Tibial nerve (tissue), 4 donors: ENCODE data around the gene SDHAF1. TPM values are rescaled to one million over a fixed set of nuclear protein-coding genes. Genes with fewer than 3 reads are reported as not detected.

Experiments used
- DNase-seq, 2 donors: peaks; one replicate each; pipeline ENCODE4 v3.0.0-alpha.2; 2019; ENCODE audit warnings: low spot score in 2 of 2
- H3K27ac ChIP-seq, 4 donors: fragments of 200-600 bp; sonication (generic) in 3 of 4; one replicate each; pipeline ENCODE4 v1.5.1; 2017 to 2019; ENCODE audit warnings: mild to moderate bottlenecking in 1 of 4
- H3K27me3 ChIP-seq, 2 donors: fragments of 200-600 bp; sonication (generic) in 1 of 2; one replicate each; pipeline versions ENCODE4 v1.5.1 to v1.6.0; 2017 to 2019
- H3K36me3 ChIP-seq, 3 donors: fragments of 200-600 bp; sonication (generic); one replicate each; pipeline ENCODE4 v1.5.1; 2018 to 2019
- H3K4me1 ChIP-seq, 4 donors: fragments of 200-600 bp; sonication (generic) in 3 of 4; one replicate each; pipeline ENCODE4 v1.5.1; 2017 to 2019
- H3K4me3 ChIP-seq, 4 donors: fragments of 200-600 bp; sonication (generic) in 3 of 4; one replicate each; pipeline ENCODE4 v1.5.1; 2017 to 2019; ENCODE audit warnings: mild to moderate bottlenecking in 1 of 4, moderate library complexity in 1 of 4
- H3K9me3 ChIP-seq, 4 donors: fragments of 200-600 bp; sonication (generic) in 3 of 4; one replicate each; pipeline ENCODE4 v1.5.1; 2017 to 2019
- CTCF ChIP-seq, 5 experiments: fragments of 200-600 bp in 3 of 5; fragments of 450-650 bp in 2 of 5; sonication (generic) in 3 of 5; IDR thresholded peaks; one replicate each; pipeline ENCODE4 v1.5.1; 2016 to 2019; ENCODE audit warnings: antibody characterized with exemption in 5 of 5, mild to moderate bottlenecking in 3 of 5, moderate library complexity in 2 of 5
- EP300 ChIP-seq, 2 donors: sonication (generic); formaldehyde crosslinking; IDR thresholded peaks; one replicate each; pipeline ENCODE4 v1.6.1; 2017; ENCODE audit warnings: antibody characterized with exemption in 2 of 2, mild to moderate bottlenecking in 1 of 2
- POLR2A ChIP-seq, 2 donors: fragments of 450-650 bp; IDR thresholded peaks; one replicate each; pipeline ENCODE4 v1.6.1; 2017; ENCODE audit warnings: antibody characterized with exemption in 2 of 2, mild to moderate bottlenecking in 2 of 2, moderate library complexity in 2 of 2
- WGBS, 2 donors: methylation state at CpG; one replicate each; pipeline ENCODE4 v1.1.5; 2018; 5-methylcytosine and 5-hydroxymethylcytosine counted together
- total RNA-seq, 4 donors: library from RNA; depleted of rRNA; stranded (reverse); fragments of >200 nt; gene quantifications; one replicate each; pipeline ENCODE4 v1.1.0, GENCODE V29; 2016

SDHAF1 gene
- total RNA-seq, 4 donors from 2014 or later, result 67.8 to 88.9 (median 77.1) TPM

GRCh38 chr19:36025541-36025940 is 30.6 kb downstream of the SDHAF1 start:
- WGBS, 2 donors, result 38 to 44% methylated on average over 1 of the region's 1 CpG
- peaks cover 0 to 81% (median 0%) of the 10 kb centered on the region in 3 donors for H3K36me3 ChIP-seq
- H3K27ac ChIP-seq, result no peak overlapping the region

DNA sequence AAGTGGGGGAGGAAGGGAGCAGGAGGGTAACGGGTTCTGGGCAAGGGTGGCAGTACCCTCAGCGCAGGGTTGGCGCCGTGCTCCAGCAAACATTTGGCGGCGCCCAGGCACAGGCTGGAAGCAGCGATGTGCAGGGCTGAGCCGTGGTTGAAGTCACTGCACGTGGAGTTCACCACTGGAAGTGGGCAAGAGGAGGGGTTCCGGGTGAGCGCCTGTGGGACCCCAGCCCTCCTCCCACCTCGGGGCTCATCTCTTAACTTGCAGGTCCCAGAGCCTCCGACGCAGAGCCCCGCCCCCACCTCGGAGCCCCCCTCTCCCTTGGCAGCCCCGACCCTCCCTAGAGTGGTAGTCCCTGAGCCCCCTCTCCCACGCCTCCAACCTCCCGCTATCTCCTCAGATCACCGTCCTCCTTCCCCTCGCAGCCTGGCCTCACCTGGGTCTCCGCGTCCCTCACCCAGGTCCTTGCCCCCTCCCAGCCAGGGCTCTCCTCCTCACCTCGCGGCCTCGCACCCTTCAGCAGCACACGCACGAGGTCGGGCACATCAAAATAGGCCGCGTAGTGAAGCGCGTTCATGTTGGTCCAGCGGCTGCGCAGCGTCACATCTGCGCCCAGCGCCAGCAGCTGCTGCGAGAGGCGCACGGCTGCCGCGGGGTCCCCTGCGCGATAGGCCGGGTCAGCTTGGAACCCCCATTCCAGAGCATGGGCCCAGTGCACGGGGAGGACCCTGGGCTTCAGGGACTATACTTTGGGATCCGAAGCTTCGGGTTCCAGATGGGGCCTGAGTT is 31.3 kb downstream of the SDHAF1 start:
- TF ChIP-seq CTCF (IDR thresholded peaks at IDR 0.05), result no peak
- TF ChIP-seq POLR2A (IDR thresholded peaks at IDR 0.05), result no peak
- TF ChIP-seq EP300 (IDR thresholded peaks at IDR 0.05), result no peak
- Histone ChIP-seq H3K9me3 (no peaks in the 10 kb centered on the region), H3K4me1 (peaks cover 0 to 2% (median 0%) of the 10 kb centered on the region in 4 donors), H3K27ac (no peak overlapping the region), H3K27me3 (no peaks in the 10 kb centered on the region), H3K4me3 (no peak overlapping the region), H3K36me3 (peaks cover 0 to 73% (median 0%) of the 10 kb centered on the region in 3 donors)
- no peak for DNase-seq
- 93% methylated on average over 48 to 49 of the region's 49 CpGs for WGBS, 2 donors

More at GRCh38 chr19:36025541-36025940, 30.6 kb downstream of the SDHAF1 start:
- no peaks in the 10 kb centered on the region for H3K4me1 ChIP-seq
- no peaks in the 10 kb centered on the region for H3K27me3 ChIP-seq
- DNase-seq, result no peak
- TF ChIP-seq POLR2A (IDR thresholded peaks at IDR 0.05) (no peak), EP300 (IDR thresholded peaks at IDR 0.05) (no peak), CTCF (IDR thresholded peaks at IDR 0.05) (no peak)
- no peaks in the 10 kb centered on the region for H3K9me3 ChIP-seq
- H3K4me3 ChIP-seq, result no peak overlapping the region

GRCh38 chr19:36027696-36028095 is 32.7 kb downstream of the SDHAF1 start:
- no peak overlapping the region for H3K4me3 ChIP-seq

DNA sequence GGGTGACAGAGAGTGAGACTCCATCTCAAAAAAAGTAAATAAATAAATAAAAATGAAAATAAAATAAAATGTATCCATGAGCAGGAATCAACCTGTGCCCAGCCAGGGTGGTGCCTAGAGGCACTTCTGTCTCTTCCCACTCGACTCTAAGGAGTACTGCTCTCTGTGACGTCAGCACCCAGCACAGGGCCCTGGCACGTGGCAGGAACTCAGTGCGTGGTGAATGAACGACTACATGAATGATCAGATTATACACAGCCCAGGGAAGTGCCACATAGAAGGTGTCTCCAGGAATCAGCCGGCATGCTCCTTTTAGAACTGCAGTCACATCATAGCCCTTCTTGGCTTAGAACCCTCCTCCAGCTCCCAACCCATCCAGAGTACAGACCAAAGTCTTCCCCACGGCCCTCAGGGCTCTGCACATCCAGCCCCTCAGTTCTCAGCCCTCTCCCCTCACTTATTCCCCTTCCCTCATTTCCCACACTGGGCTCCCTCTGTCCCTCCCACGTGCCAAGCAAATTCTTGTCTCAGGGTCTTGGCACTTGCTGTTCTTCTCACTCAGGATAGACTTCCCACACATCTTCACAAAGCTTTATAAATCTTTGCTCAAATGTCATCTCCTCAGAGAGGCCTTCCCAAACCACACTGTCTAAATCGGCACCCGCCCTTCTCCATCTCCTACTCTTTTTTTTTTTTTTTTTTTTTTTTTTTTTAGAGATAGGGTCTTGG is 33.5 kb downstream of the SDHAF1 start:
- Histone ChIP-seq H3K27ac (no peak overlapping the region), H3K4me1 (peaks cover 0 to 23% (median 1%) of the 10 kb centered on the region in 4 donors), H3K36me3 (peaks cover 0 to 52% (median 0%) of the 10 kb centered on the region in 3 donors), H3K9me3 (no peaks in the 10 kb centered on the region), H3K4me3 (no peak overlapping the region), H3K27me3 (no peaks in the 10 kb centered on the region)
- no peak for TF ChIP-seq POLR2A (IDR thresholded peaks at IDR 0.05)
- TF ChIP-seq EP300 (IDR thresholded peaks at IDR 0.05), result no peak
- TF ChIP-seq CTCF (IDR thresholded peaks at IDR 0.05), result no peak
- DNase-seq, result no peak
- WGBS, 2 donors, result 64 to 69% methylated on average over 10 of the region's 10 CpGs

More at GRCh38 chr19:36027696-36028095, 32.7 kb downstream of the SDHAF1 start:
- no peaks in the 10 kb centered on the region for H3K9me3 ChIP-seq
- TF ChIP-seq POLR2A (IDR thresholded peaks at IDR 0.05) (no peak), EP300 (IDR thresholded peaks at IDR 0.05) (no peak), CTCF (IDR thresholded peaks at IDR 0.05) (no peak)
- H3K27ac ChIP-seq, result no peak overlapping the region
- WGBS, 2 donors, result 95 to 96% methylated on average over 6 of the region's 6 CpGs
- no peak for DNase-seq
- H3K4me1 ChIP-seq, result peaks cover 0 to 15% (median 1%) of the 10 kb centered on the region in 4 donors
- H3K36me3 ChIP-seq, result peaks cover 0 to 59% (median 0%) of the 10 kb centered on the region in 3 donors
- H3K27me3 ChIP-seq, result no peaks in the 10 kb centered on the region
